ENCODE results near the gene TMUB1. TPM values are rescaled to one million over a fixed set of nuclear protein-coding genes. Genes with fewer than 3 reads are reported as not detected.
A peak's percentile ranks its signal among the peaks of the same experiment; 100 is the strongest.

TMUB1 gene
- total and polyA plus RNA-seq, 9 of the 15 experiments (the other 6 are each of a cell fraction or from before 2014, with no cell fraction given) = 0.14 to 241 (median 74.1) TPM

DNA sequence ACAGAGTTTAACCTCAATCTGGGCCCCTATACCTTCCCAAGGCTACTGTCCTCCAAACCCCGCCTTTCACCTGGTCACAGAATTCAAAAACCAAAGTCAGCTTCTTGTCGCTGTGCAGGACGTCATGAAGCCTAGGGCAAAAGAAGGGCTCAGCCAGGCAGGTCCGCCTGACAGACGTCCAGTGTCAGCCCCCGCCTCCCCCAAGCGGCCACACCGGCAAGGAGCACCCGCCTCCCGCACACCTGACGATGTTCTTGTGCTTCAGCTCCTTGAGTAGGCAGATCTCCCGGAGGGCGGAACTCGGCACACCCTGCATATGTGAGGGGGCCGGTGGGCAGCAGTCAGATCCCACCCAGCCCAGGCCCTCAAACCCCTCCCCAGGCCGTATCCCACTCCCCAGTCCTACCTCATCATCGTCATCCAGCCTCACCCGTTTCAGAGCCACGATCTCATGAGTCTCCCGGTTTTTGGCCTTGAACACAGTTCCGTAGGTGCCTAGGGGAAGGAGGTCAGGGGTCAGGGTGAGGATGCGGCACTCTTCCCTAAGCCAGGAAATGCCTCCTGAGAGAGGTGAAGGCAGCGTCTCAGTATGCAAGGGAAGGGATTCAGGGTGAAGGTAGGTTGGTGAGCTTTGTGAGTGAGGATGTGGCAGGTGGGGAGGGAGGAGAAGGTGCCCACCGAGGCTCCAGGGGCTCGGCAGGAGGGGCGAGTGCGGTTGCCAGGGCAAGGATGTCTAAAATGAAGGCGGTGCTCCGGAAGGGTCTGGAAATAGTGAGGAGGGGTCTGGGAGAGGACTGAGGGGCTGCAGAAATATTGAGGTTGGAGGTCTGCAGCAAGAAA is 26.4 kb downstream of the TMUB1 start (continued):
- TF ChIP-seq MAFK (IDR thresholded peaks at IDR 0.05; ENCODE audit: low read length) (no peak), ASH1L (IDR thresholded peaks at IDR 0.05; ENCODE audit: borderline replicate concordance, low read depth, partially characterized antibody) (no peak), ZNF57 (CRISPR knock-in tag; IDR thresholded peaks at IDR 0.05) (no peak), DPF2 (IDR thresholded peaks at IDR 0.05) (no peak), PURB (CRISPR knock-in tag; IDR thresholded peaks at IDR 0.05; ENCODE audit: low read depth) (0 out of 2 replicates have a peak, but pooled peaks have one; percentile 29), NUFIP1 (IDR thresholded peaks at IDR 0.05; ENCODE audit: partially characterized antibody) (no peak), BHLHE40 (IDR thresholded peaks at IDR 0.05; ENCODE audit: low read length) (0 out of 2 replicates have a peak, but pooled peaks have one; percentile 19), HEY1 (CRISPR knock-in tag; IDR thresholded peaks at IDR 0.05; ENCODE audit: borderline replicate concordance) (no peak), SMAD2 (IDR thresholded peaks at IDR 0.05; ENCODE audit: low read depth, low read length) (no peak), POLR2AphosphoS2 (IDR thresholded peaks at IDR 0.05; ENCODE audit: low read length) (no peak), TEAD2 (tag; IDR thresholded peaks at IDR 0.05) (no peak), ATF2 (CRISPR knock-in tag; IDR thresholded peaks at IDR 0.05) (no peak), ARNT (IDR thresholded peaks at IDR 0.05) (peak in 1 of 2 experiments; percentile 8; a peak in 1 of 4 replicates), COPS2 (conservative IDR thresholded peaks at IDR 0.05) (no peak), ZNF239 (CRISPR knock-in tag; IDR thresholded peaks at IDR 0.05) (no peak), ETV5 (CRISPR knock-in tag; IDR thresholded peaks at IDR 0.05; ENCODE audit: low read depth) (0 out of 2 replicates have a peak, but pooled peaks have one; percentile 22), ILF3 (IDR thresholded peaks at IDR 0.05; ENCODE audit: borderline replicate concordance) (no peak), FOXA1 (IDR thresholded peaks at IDR 0.05; ENCODE audit: borderline replicate concordance) (no peak), KLF16 (IDR thresholded peaks at IDR 0.05) (no peak), ZNF143 (CRISPR knock-in tag; IDR thresholded peaks at IDR 0.05) (peak; percentile 44; the same call in 1 of the 2 replicates), SUPT5H (IDR thresholded peaks at IDR 0.05) (0 out of 2 replicates have a peak, but pooled peaks have one; percentile 23), NR2C2 (CRISPR knock-in tag; IDR thresholded peaks at IDR 0.05) (peak; percentile 47), NR2C2 (tag; IDR thresholded peaks at IDR 0.05) (0 out of 2 replicates have a peak, but pooled peaks have one; percentile 1), MECOM (CRISPR knock-in tag; IDR thresholded peaks at IDR 0.05) (no peak), ZNF184 (CRISPR knock-in tag; IDR thresholded peaks at IDR 0.05) (no peak), TEAD1 (CRISPR knock-in tag; IDR thresholded peaks at IDR 0.05) (no peak), FOXJ2 (tag; IDR thresholded peaks at IDR 0.05) (no peak), CXXC5 (CRISPR knock-in tag; IDR thresholded peaks at IDR 0.05) (no peak; the same call in 1 of the 2 replicates), RBM22 (IDR thresholded peaks at IDR 0.05; ENCODE audit: low read depth, low read length, poor library complexity, severe bottlenecking) (no peak)
- TF ChIP-seq, protein P1, sequence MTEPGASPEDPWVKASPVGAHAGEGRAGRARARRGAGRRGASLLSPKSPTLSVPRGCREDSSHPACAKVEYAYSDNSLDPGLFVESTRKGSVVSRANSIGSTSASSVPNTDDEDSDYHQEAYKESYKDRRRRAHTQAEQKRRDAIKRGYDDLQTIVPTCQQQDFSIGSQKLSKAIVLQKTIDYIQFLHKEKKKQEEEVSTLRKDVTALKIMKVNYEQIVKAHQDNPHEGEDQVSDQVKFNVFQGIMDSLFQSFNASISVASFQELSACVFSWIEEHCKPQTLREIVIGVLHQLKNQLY (CRISPR knock-in tag; conservative IDR thresholded peaks at IDR 0.05) = no peak

Measured in K562 (cell line).